Uterus (tissue), 4 donors: ENCODE results near the gene ARHGAP18. TPM values are rescaled to one million over a fixed set of nuclear protein-coding genes. Genes with fewer than 3 reads are reported as not detected.

Experiments
- DNase-seq, 2 donors: peaks; one replicate each; pipeline ENCODE4 v3.0.0-alpha.2; 2019 to 2020
- H3K27ac ChIP-seq, 2 donors: fragments of 200-600 bp; sonication (generic); 1 replicate in 1 of 2; 2 replicates in 1 of 2; pipeline ENCODE4 v1.5.1; 2016 to 2018
- H3K27me3 ChIP-seq, 2 donors: fragments of 200-600 bp; sonication (generic); one replicate each; pipeline ENCODE4 v1.5.1; 2018 to 2019; ENCODE audit warnings: control low read depth in 1 of 2
- H3K36me3 ChIP-seq, 2 donors: fragments of 200-600 bp; sonication (generic); one replicate each; pipeline ENCODE4 v1.5.1; 2019; ENCODE audit warnings: control low read depth in 1 of 2
- H3K4me1 ChIP-seq, 2 donors: fragments of 200-600 bp; sonication (generic); one replicate each; pipeline ENCODE4 v1.5.1; 2018 to 2019; ENCODE audit warnings: control low read depth in 1 of 2
- H3K4me3 ChIP-seq, 2 donors: fragments of 200-600 bp; sonication (generic); 1 replicate in 1 of 2; 2 replicates in 1 of 2; pipeline ENCODE4 v1.5.1; 2018 to 2019; ENCODE audit warnings: mild to moderate bottlenecking in 1 of 2
- H3K9me3 ChIP-seq, 2 donors: fragments of 200-600 bp; sonication (generic); one replicate each; pipeline ENCODE4 v1.5.1; 2019; ENCODE audit warnings: control low read depth in 1 of 2
- POLR2A ChIP-seq, 2 donors: fragments of 450-650 bp; IDR thresholded peaks; one replicate each; pipeline ENCODE4 v1.6.1; 2016; ENCODE audit warnings: antibody characterized with exemption in 2 of 2, mild to moderate bottlenecking in 1 of 2, moderate library complexity in 1 of 2
- intact Hi-C: fragments of 100-400 bp; cut with DNase I; formaldehyde crosslinking; loops from one replicate; pipeline ENCODE4 v1.15.1; 2023; ENCODE audit warnings: low total_unique reads
- total RNA-seq, 4 donors: library from RNA; depleted of rRNA in 3 of 4; stranded (reverse); fragments of >200 nt in 3 of 4; gene quantifications; one replicate each; pipeline versions ENCODE4 v1.1.0 to v1.2.4, GENCODE V29; 2014 to 2023
- TF ChIP-seq, protein P1 (sequence below), 4 experiments: fragments of 200-600 bp in 2 of 4; fragments of 450-650 bp in 2 of 4; sonication (generic) in 2 of 4; IDR thresholded peaks; one replicate each; pipeline ENCODE4 v1.5.1; 2016 to 2019; ENCODE audit warnings: antibody characterized with exemption in 4 of 4, mild to moderate bottlenecking in 2 of 4, moderate library complexity in 1 of 4
- donor health status: DM: yes; HTN: yes; CAD: no.

Gene ARHGAP18
- total RNA-seq, 4 donors from 2014 or later = 6.3 to 36.7 (median 15.4) TPM

DNA sequence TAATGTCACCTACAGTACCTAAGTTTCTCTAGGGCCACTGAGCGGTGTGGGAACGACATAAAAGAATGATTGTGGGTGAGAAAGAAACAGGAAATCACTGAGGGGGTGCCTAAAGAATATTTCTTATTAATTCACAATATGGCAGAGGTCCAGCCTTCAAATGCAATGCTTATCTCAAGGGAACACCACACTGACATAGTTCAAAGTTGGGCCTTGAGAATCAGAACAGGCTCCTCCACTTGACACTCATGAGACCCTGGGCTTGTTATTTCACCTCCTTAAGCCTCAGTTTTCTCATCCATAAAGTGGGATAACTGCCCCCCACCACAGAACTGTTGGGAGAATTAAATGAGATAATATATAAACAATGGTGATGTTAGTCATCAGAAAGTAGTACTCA lies 40.4 kb upstream of the ARHGAP18 start:
- no peak for TF ChIP-seq POLR2A (IDR thresholded peaks at IDR 0.05)
- TF ChIP-seq, protein P1, sequence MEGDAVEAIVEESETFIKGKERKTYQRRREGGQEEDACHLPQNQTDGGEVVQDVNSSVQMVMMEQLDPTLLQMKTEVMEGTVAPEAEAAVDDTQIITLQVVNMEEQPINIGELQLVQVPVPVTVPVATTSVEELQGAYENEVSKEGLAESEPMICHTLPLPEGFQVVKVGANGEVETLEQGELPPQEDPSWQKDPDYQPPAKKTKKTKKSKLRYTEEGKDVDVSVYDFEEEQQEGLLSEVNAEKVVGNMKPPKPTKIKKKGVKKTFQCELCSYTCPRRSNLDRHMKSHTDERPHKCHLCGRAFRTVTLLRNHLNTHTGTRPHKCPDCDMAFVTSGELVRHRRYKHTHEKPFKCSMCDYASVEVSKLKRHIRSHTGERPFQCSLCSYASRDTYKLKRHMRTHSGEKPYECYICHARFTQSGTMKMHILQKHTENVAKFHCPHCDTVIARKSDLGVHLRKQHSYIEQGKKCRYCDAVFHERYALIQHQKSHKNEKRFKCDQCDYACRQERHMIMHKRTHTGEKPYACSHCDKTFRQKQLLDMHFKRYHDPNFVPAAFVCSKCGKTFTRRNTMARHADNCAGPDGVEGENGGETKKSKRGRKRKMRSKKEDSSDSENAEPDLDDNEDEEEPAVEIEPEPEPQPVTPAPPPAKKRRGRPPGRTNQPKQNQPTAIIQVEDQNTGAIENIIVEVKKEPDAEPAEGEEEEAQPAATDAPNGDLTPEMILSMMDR (IDR thresholded peaks at IDR 0.05) = no peak
- peaks cover 0 to 5% of the 10 kb centered on the region in 2 donors for H3K4me1 ChIP-seq
- intact Hi-C loops = no loop called here

DNA sequence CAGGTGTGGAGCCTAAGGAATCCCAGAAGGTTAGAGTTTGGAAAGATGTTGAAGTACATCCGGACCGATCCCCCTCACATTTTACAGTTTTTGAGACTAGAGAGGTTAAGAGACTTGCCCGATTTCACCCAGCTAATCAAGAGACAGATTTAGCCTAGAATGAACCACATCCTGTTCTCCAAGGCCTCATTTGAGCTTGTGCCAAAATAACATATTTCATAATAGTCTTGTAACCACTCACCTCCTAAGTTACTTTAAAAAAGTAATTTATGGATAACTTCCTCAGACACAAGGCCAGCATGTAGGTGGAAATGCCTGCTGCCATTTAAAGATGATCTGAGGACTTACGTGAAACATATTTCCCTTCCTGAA lies 39.8 kb upstream of the ARHGAP18 start:
- Histone ChIP-seq H3K36me3 (no peaks in the 10 kb centered on the region), H3K27me3 (no peaks in the 10 kb centered on the region), H3K4me1 (peaks cover 0 to 5% of the 10 kb centered on the region in 2 donors), H3K4me3 (no peak overlapping the region), H3K9me3 (no peaks in the 10 kb centered on the region), H3K27ac (peak overlapping the region; percentile 62 to 83)
- intact Hi-C loops = no loop called here
- TF ChIP-seq, protein P1 (IDR thresholded peaks at IDR 0.05) = no peak
- no peak for TF ChIP-seq POLR2A (IDR thresholded peaks at IDR 0.05)
- no peak for DNase-seq

More for the DNA sequence above, 40.4 kb upstream of the ARHGAP18 start:
- Histone ChIP-seq H3K27me3 (no peaks in the 10 kb centered on the region), H3K4me3 (no peak overlapping the region), H3K36me3 (no peaks in the 10 kb centered on the region), H3K9me3 (no peaks in the 10 kb centered on the region), H3K27ac (peak overlapping the region; percentile 62 to 83)
- no peak for DNase-seq

DNA sequence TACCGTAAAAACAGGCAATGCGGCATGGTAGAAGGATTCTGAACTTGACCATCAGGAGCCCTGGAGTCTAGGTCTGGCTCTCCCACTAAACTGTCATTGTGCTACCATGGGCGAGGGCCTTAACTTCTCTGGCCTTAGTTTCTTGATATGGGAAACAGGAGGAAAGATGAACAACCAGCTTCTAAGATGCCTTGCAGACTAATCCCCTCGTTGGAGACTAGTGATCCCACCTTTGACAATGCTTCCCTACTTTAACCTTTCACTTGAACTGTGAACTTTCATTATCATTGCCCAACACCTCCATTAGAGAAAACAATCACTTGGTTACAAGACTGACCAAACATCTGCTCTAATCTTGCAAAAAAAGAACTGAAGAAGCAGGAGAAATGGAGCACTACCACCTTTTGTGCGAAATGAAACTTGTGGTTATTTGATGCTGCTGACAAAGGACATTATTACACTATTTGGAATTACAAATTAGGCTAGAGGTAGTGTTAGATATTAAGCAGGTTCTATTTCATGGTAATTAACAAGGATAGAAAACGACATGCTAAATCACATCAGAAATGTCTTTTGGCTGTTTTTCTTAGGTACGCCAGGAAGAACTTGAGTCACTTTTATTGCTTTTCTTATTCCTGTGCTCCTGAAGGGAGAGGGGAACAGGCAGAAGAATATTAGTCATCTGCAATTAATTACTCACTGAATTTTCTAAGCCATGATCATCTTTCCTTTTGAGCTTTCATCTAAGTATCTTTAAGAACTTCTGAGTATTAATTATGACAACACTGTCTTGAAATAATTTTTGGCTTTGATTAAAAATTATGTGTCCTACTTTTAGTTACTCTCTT lies 39.1 kb upstream of the ARHGAP18 start:
- Histone ChIP-seq H3K4me1 (peaks cover 0 to 5% of the 10 kb centered on the region in 2 donors), H3K9me3 (no peaks in the 10 kb centered on the region), H3K27me3 (no peaks in the 10 kb centered on the region), H3K4me3 (no peak overlapping the region), H3K27ac (peak overlapping the region; percentile 62 to 83), H3K36me3 (no peaks in the 10 kb centered on the region)
- no peak for DNase-seq
- TF ChIP-seq POLR2A (IDR thresholded peaks at IDR 0.05) = no peak
- TF ChIP-seq, protein P1 (IDR thresholded peaks at IDR 0.05) = no peak
- intact Hi-C loops = no loop called here

DNA sequence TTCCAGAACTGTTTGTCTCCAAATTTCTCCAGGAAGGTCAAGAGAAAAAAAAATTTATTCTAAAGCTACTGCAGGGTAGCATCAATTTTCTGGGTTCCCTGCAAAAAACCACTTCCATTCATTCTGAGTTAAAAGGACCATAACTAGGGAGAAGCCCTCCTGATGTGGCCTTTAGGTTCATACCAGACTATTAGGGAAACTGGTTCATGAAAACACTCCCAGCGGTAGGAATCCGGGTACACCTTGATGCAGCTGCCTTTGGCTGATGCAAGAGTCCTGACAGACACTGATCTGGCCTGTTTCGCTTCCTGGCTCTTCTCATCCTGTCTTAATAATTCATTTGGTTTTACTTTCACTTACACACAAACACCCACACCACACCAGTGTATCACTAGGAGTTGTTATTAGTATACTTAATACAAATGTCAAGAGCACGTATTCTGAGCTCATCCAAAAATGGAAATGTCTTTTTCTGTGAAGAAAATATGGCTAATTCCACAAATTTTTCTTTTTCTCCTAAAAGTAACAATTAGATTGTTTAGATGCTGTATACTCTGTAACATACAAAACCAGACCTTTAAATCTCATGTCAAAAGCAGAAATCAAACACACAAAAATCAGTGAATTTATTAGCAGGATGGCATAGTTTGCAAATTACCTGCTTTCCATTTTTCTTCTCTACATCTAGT lies 38.4 kb upstream of the ARHGAP18 start:
- DNase-seq = peak; percentile 54 to 58
- peak overlapping the region; percentile 62 to 83 for H3K27ac ChIP-seq
- no peaks in the 10 kb centered on the region for H3K27me3 ChIP-seq
- H3K4me1 ChIP-seq = peaks cover 0 to 5% of the 10 kb centered on the region in 2 donors
- no peak for TF ChIP-seq POLR2A (IDR thresholded peaks at IDR 0.05)
- TF ChIP-seq, protein P1 (IDR thresholded peaks at IDR 0.05) = peak in 1 of 4 experiments; percentile 1
- H3K4me3 ChIP-seq = no peak overlapping the region
- H3K36me3 ChIP-seq = no peaks in the 10 kb centered on the region
- H3K9me3 ChIP-seq = no peaks in the 10 kb centered on the region
- intact Hi-C loops = no loop called here

DNA sequence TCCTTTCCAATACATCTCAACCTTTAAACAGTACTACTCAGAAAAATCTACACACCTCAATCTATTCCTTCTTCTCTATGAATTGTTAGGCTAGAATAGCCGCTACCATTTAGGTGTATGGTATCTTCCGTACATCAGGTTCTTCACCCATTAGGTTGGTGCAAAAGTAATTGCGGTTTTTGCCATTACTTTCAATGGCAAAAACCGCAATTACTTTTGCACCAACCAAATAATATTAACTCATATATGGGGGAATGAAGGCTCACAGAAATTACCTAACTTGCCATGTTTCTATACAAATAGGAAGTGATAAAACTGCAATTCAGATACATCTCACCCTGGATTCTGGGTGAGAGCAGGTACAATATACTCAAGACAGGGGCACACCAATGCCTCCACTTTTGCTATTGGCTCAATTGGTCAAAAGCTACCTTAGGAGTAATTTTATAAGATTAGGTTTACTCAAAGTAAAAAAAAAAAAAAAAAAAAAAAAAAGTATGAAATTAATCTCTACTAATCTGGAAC lies 37.7 kb upstream of the ARHGAP18 start:
- Histone ChIP-seq H3K4me1 (peaks cover 0 to 5% of the 10 kb centered on the region in 2 donors), H3K27me3 (no peaks in the 10 kb centered on the region), H3K27ac (peak overlapping the region; percentile 62 to 83), H3K9me3 (no peaks in the 10 kb centered on the region), H3K4me3 (no peak overlapping the region), H3K36me3 (no peaks in the 10 kb centered on the region)
- intact Hi-C loops = no loop called here
- TF ChIP-seq, protein P1 (IDR thresholded peaks at IDR 0.05) = no peak
- TF ChIP-seq POLR2A (IDR thresholded peaks at IDR 0.05) = no peak
- DNase-seq = no peak
